Stimulated activated CD4-positive, alpha-beta T cell treated with anti-CD3 and anti-CD28 coated beads, Interleukin-2, amount 100 ng/mL, for 4 hours (primary cell): ENCODE results near the gene COX7A2L.

Experiments
- DNase-seq: peaks from one replicate; pipeline ENCODE4 v3.0.0-alpha.2; 2020; ENCODE audit warnings: low read depth

Gene COX7A2L

DNA sequence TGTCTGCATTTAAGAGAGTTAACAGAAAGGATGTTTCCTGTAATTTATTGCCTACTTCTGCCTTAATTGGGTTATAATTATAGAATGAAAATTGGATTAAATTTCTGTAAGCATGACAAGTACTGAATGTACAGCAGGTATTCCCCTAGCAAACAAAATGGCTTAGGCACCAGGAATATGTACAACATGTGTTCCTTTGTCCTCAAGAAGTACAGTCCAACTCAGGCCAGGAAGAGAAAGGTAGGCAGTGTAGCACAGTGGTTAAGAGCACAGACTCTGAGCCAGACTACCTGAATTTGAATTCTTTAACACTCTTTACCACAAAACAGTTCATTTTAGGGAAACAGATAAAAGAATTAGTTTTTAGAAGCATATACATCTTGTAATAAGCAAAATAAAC, 43.1 kb downstream of the COX7A2L start:
- no peak for DNase-seq

DNA sequence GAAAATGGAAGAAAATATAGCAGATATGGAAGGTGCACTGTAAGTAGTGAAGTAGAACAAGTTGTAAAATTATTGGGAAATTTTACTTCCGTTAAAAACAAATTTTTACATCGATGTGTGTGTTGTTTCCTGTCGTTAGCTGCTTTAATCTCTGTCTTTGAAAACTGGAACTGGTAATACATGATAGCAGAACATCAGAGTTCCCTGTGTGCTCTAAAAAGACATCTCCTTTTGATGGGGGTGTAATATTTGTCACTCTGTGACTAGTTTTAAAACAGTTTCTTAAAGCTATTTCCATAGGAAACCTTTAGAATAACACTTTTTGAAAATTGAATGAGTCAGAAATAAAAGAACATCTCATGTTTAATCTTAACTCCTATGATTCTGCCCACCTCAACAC, 43.5 kb downstream of the COX7A2L start:
- no peak for DNase-seq

DNA sequence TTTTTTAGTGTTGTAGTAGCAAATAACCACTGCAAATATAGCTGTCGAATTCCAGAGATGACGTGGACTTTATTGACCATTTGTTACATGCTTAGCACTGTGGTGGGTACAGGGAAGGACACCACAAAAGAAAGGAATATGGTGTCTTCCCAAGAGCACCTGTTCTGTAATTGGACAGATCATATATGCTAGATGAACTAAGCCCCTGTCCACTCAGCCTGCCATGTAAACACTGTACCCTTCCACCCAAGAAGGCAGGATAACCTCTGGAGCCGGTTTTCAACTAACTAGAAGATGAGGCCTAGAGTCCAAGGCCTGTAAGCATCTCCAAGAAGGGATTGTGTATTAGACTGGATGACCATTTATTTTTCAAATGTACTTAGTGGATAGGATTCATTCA, 44.1 kb downstream of the COX7A2L start:
- DNase-seq, result no peak

DNA sequence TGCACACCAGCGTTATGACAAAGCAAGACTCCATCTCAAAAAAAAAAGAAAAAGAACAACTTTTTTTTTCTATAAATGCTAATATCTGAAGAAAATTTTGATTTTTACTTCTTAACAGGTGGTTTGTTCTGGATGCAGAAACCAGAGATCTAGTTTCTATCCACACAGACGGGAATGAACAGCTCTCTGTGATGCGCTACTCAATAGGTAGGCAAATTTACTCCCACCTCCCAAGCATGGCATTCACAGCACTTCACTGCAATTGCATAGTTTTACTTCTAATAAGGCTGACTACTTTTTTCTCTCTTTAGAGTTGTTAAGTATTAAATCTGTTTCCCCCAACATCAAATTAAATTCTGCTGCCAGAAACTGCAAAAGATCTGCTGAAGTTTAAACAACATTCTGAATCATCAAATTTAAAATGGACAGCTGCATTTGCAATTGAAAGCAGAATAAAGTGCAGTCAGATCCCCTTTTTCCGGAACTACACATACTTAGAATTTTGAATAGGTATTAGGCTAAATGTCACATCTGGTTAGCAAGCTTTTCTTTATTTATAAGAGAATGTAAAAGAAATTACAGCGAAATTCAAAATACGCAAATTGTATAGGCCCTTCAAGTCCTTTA, 45.1 kb downstream of the COX7A2L start:
- no peak for DNase-seq

DNA sequence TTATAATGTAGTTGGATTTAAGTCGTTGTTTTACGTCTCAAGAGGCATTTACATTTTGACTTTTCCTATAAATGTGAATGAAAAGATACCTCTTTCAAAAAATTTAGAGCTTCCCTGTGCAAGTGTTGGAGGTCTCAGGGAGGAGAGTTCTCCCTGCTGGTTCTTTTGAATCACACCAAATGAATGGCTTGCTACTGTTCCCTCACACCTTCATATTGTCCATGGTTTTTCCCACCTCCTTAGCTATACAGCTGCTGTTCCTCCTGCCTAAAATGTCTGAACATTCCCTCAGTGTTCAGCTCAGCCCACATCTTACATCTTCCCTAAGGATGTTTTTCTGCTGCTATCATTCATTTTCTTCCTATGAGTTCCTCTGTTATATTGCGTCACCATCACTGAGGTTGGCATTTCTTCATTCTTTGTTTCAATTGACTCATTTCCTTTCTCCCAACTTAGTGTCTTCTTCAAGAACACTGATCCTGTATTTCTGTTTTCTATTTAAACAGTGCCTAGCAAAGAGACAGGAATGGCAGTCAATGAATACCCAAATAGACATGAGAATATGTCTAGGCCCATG, 46.0 kb downstream of the COX7A2L start:
- DNase-seq, result no peak

DNA sequence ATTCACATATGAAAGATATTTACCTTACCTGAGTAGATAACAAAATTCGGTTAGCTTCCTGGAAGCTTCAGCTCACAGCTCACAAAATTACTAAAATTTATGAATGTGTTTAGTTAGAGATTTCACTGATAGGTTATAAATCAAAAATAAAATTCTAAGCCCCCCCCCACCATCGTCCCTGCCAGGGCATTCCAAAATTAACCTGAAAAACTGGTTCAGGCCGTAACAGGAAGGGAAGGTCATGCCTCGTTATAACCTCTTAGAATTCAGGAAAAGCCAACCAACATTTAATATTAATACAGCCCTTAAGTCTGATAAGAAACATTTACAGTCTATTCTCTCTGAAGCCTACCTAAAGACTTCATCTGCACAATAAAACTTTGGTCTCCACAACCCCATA, 48.9 kb downstream of the COX7A2L start:
- no peak for DNase-seq

DNA sequence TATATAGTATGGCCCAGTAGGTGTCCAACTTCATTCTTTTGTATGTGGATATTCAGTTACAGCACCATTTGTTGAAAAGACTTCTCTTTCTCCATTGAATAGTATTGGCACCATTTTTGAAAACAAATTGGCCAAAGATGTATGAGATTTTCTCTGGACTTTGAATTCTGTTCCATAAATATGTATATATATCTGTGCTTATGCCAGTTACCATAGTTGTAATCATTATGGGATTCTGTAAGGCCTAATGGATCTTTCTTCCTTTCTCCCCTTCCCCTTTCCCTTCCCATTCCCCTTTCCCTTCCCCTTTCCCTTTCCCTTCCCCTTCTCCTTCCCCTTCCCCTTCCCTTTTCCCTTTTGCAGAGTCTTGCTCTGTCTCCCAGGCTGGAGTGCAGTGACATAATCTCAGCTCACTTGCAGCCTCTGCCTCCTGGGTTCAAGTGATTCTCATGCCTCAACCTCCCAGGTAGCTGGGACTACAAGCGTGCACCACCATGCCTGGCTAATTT, 51.0 kb downstream of the COX7A2L start:
- DNase-seq, result no peak

DNA sequence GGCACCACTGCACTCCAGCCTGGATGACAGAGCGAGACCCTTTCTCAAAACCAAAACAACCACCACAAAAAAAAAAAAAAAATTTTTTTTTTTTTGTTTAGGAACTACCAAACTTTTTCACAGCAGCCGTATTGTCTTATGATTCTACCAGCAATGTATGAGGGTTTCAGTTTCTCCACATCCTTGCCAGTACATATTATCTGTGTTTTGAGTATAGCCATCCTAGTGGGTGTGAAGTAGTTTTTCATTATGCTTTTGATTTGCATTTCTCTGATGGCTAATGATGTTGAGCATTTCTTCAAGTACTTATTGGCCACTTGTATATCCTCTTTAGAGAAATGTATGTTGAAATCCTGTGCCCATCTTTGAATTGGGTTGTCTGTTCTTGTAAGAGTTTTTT, 51.7 kb downstream of the COX7A2L start:
- no peak for DNase-seq

DNA sequence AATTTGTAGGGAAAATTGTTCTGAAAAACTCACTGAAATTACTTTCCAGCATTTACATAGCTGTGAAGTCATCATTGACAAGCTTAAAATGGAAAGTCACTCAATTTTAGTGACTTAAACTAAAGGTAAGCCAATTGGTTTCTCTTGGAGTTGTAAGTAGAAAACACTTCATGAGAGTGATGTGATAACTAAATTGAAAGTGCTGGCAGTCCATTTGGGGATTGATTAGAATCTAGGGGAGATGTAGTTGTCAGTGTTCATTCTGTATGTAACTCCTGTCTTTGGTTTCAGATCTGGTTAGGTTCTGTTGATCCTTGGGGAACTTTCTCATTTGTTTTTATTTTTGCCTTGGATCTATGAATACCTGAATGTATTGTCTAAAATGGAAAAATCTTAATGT, 53.8 kb downstream of the COX7A2L start:
- DNase-seq, result no peak

DNA sequence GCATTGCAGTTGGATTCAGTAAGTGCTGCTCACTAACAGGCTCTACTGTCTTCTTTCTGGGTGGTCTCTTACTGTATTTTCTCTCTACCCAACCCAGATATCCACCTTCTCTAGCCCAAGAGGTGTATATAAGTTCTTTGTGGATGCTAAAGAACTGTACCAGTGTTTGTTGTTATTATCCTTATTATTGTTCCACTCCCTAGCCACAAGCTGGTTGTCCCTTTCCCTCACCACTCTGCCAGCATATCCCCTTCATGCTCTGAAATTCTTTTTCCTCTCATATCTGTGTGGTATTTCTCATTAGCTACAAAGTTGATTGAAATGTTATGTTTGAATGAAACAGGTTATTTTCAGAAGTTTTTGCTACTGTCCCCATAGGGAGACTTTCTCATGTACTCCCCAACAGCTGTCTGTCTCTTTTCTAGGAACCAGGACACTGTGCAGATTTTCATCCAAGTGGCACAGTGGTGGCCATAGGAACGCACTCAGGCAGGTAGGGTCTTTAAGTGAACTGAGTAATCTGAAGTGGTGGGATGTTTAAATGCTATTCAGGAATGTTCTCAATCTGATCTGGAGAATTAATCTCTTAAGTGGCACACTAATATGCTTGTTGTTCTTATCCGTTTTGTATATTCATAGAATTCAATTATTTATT, 56.8 kb downstream of the COX7A2L start:
- DNase-seq, result no peak

DNA sequence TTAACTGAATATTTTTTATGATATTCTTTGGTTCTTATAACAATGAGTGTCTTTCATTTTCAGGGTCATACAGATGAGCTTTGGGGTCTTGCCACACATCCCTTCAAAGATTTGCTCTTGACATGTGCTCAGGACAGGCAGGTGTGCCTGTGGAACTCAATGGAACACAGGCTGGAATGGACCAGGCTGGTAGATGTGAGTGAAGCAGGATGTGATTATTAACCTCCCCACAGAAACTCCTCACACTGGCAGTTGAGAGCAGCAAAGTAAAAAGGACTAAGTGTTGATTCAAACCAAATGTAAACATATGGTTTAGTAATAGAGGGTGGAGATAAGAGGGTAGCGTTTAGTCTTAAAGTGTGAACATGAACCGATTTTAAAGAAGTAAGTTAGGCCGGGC, 57.8 kb downstream of the COX7A2L start:
- no peak for DNase-seq

DNA sequence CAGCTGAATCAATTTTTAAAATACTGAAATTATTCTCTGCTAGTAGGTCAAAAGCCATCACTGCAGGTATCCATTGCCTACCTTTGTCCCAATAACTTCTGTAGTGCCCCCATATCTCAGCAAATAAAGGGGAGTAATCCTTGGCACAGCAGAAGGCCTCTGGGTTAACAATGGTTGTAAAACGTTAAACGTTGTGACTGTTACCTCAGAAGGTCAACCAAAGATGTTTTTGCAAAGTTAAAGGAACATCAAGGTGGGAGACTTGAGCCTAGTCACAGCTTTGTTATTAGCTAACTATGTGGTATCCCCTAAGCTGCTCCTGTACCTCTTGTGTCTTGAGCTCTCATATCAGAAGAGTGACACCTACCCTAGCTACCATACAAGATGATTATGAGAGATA, 60.5 kb downstream of the COX7A2L start:
- DNase-seq, result no peak
